Measurements from ENCODE around the gene NUP85.
"Not testable (repeated sequence)": the region's sequence is repeated elsewhere in the genome, so short reads cannot be mapped to it uniquely, and the experiment has no call there.

The NUP85 gene, protein sequence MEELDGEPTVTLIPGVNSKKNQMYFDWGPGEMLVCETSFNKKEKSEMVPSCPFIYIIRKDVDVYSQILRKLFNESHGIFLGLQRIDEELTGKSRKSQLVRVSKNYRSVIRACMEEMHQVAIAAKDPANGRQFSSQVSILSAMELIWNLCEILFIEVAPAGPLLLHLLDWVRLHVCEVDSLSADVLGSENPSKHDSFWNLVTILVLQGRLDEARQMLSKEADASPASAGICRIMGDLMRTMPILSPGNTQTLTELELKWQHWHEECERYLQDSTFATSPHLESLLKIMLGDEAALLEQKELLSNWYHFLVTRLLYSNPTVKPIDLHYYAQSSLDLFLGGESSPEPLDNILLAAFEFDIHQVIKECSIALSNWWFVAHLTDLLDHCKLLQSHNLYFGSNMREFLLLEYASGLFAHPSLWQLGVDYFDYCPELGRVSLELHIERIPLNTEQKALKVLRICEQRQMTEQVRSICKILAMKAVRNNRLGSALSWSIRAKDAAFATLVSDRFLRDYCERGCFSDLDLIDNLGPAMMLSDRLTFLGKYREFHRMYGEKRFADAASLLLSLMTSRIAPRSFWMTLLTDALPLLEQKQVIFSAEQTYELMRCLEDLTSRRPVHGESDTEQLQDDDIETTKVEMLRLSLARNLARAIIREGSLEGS

GRCh38 chr17:75205037-75205792, at the start of gene NUP85:
NUP85 (plus strand) TSS chr17:75205679; CDS start chr17:75205762, 83 bp downstream.
- DNase-seq = peak; percentile 67 to 99 (median 92)

GRCh38 chr17:75158480-75158879, 47.0 kb upstream of the NUP85 start:
- not testable (repeated sequence) for DNase-seq

GRCh38 chr17:75159196-75160031, 46.1 kb upstream of the NUP85 start:
- no peak for DNase-seq

DNA sequence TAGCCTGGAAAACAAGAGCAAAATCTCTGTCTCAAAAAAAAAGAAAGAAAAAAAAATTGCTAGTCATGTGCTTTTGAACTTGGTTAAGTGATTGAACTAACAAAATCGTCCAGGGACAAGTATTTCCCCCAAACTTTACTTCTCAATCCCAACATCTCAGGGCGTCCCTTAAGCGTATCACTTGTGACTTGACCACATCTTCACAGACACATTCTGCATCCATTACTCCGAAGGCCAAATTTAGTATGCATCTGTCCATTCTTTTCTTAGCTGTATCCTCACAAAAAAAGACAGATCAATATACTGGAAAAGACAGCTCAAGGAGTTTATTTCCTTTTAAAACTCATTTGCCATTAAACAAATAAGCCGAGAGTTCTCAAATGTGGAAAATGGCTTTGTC, 45.3 kb upstream of the NUP85 start:
- DNase-seq = no peak

- no peak for DNase-seq
Observed at GRCh38 chr17:75163074-75163473, 42.4 kb upstream of the NUP85 start.

DNA sequence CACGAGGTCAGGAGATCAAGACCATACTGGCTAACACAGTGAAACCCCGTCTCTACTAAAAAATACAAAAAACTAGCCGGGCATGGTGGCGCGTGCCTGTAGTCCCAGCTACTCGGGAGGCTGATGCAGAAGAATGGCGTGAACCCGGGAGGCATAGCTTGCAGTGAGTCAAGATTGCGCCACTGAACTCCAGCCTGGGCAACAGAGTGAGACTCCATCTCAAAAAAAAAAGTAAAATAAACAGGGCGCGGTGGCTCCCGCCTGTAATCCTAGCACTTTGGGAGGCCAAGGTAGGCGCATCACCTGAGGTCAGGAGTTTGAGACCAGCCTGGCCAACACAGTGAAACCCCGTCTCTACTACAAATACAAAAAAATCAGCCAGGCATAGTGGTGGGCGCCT, 40.9 kb upstream of the NUP85 start:
- not testable (repeated sequence) for DNase-seq

DNA sequence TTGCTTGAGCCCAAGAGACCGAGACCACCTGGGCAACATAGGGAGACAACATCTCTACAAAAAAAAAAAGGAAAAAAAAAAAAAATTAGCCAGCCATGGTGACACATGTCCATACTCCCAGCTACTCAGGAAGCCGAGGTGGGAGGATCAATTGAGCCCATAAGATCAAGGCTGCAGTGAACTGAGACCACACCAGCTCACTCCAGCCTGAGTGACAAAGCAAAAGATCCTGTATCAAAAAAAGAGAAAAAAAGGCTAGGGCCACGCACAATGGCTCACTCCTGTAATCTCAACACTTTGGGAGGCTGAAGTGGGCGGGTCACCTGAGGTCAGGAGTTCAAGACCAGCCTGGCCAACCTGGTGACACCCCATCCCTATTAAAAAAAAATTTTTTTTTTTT, 36.5 kb upstream of the NUP85 start:
- DNase-seq = no peak

DNA sequence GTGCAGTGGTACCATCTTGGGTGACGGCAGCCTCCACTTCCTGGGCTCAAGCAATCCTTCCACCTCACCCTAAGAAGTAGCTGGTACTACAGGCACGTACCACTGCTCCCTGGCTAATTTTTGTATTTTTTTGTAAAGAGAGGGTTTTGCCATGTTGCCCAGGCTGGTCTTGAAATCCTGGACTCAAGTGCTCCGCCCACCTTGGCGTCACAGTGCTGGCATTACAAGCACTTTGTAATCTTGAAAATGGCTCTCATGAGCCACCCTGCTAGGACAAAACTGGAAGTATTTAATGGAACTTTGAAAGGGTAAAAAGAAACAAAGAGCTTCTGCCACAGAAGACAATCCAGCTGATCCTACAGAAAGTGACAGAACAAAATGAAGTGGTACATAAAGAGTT, 32.0 kb upstream of the NUP85 start:
- no peak for DNase-seq

DNA sequence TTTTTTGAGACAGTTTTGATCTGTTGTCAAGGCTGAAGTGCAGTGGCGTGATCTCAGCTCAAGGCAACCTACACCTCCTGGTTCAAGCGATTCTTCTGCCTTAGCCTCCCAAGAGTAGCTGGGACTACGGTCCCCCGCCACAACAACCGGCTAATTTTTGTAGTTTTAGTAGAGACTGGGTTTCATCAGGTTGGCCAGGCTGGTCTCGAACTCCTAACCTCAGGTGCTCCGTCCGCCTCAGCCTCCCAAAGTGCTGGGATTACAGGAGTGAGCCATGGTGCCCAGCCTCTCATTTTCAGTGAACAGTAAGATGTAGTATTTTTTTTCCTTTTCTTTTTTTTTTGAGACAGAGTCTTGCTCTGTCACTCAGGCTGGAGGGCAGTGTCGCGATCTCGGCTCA, 30.5 kb upstream of the NUP85 start:
- DNase-seq = no peak

DNA sequence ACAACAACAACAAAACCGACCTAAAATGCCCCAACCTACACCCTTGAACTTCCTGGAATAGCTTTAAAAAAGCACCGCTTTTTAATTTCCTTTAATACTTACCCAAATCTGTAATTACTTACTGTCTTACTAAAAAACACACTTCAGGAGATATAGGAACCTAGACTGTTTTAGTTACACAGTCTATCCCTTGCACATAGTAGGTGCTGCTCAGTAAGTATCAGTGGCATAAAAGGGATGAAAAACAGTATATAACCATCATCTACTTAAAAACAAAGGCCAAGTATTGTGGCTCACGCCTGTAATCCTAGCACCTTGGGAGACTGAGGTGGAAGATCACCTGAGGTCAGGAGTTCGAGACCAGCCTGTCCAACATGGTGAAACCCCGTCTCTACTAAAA, 28.9 kb upstream of the NUP85 start:
- no peak for DNase-seq

DNA sequence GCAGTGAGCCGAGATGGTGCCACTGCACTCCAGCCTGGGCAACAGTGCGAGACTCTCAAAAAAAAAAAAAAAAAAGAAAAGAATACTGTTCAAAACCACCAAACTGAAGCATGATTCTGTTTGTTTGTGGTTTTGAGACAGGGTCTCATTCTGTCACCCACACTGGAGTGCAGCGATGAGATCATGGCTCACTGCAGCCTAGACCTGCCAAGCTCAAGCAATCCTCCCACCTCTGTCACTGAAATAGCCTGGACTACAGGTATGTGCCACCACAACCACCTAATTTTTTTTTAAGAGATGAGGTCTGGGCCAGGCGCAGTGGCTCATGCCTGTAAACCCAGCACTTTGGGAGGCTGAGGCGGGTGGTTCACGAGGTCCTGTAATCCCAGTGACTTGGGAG, 27.0 kb upstream of the NUP85 start:
- DNase-seq = no peak

DNA sequence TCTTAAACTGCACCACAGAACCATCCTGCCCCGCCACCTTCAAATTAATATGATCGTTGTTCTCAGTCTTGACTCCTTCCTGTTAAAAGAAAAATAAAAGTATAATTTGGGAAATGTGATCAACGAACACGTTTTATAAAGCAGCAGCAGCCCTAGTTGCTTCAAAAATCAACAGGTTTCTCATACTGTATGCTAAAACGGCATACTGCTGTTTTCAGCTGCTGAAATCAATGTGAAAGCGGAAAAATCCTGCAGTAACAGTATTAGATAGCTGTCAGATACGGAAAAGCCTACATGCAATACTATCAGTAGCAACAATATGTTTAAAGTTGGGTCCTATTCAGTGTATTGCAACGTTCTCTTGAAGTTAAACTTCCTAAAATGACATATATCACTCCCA, 24.4 kb upstream of the NUP85 start:
- DNase-seq = no peak

GRCh38 chr17:75181608-75182318, 23.7 kb upstream of the NUP85 start:
- peak in 14 of 58 donors; percentile 5 to 44 (median 27) for DNase-seq

DNA sequence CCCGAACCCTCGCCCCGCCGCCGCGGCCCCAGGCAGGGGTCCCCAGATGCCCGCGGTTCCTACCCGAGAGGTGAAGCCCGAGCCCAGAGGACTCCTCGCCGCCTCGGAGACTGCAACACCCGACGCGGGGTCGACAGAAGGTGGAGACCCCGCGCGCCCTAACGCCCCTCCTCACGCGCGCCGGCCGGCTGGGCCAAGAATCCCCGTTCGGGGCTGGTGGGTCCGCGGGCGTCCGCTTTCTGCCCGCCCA, 23.2 kb upstream of the NUP85 start:
- DNase-seq = peak in 10 of 58 donors; percentile 28 to 55 (median 42)

GRCh38 chr17:75182569-75183436, 22.7 kb upstream of the NUP85 start, which contains the start of gene SUMO2:
SUMO2 (minus strand) TSS chr17:75182959; CDS start chr17:75182834, 125 bp downstream.
- peak; percentile 52 to 93 (median 85) for DNase-seq

- peak in 6 of 58 donors; percentile 2 to 13 (median 4) for DNase-seq
Observed at GRCh38 chr17:75183999-75184884, 21.2 kb upstream of the NUP85 start.

GRCh38 chr17:75188614-75189013, 16.9 kb upstream of the NUP85 start:
- DNase-seq = no peak

DNA sequence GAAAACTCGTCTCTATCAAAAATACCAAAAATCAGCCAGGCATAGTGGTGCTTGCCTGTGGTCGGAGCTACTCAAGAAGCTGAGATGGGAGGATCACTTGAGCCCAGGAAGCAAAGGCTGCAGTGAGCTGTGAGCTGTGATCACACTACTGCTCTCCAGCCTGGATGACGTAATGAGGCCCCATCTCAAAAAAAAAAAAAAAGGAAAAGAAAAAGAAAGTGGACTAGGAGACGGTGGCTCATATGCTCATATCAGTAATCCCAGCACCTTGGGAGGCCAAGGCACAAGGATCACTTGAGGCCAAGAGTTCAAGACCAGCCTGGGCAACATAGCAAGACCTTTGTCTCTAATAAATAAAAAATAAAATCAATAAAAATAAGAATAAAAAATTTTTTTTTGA, 13.9 kb upstream of the NUP85 start:
- no peak for DNase-seq

- DNase-seq = no peak
Observed at GRCh38 chr17:75194879-75195278, 10.6 kb upstream of the NUP85 start.

Data from anterior cingulate cortex (tissue), 58 donors.